ENCODE measurements around the gene SLC26A9. TPM values are rescaled to one million over a fixed set of nuclear protein-coding genes. Genes with fewer than 3 reads are reported as not detected.

SLC26A9 gene
- total RNA-seq, 1 donor = not detected

DNA sequence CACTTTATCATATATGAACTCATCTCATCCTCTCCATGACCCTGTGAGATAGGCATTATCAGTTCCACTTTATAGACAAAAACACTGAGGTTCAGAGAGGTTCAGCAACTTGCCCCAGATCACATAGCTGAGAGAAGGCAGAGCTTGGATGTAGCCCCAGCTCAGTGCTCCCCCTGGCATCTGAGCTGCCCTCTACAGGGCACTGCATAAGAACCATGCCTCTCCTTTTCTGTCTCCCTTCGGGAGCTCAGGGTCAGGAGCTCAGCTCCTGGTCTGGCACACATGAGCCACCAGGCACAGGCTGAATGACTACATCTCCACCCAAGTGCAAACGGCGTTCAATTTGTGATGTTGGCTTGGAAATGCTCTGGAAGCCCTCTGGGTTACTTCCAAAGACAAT lies 43.0 kb upstream of the SLC26A9 start:
- DNase-seq (ENCODE audit: low read depth) = no peak
- TF ChIP-seq, protein P1, sequence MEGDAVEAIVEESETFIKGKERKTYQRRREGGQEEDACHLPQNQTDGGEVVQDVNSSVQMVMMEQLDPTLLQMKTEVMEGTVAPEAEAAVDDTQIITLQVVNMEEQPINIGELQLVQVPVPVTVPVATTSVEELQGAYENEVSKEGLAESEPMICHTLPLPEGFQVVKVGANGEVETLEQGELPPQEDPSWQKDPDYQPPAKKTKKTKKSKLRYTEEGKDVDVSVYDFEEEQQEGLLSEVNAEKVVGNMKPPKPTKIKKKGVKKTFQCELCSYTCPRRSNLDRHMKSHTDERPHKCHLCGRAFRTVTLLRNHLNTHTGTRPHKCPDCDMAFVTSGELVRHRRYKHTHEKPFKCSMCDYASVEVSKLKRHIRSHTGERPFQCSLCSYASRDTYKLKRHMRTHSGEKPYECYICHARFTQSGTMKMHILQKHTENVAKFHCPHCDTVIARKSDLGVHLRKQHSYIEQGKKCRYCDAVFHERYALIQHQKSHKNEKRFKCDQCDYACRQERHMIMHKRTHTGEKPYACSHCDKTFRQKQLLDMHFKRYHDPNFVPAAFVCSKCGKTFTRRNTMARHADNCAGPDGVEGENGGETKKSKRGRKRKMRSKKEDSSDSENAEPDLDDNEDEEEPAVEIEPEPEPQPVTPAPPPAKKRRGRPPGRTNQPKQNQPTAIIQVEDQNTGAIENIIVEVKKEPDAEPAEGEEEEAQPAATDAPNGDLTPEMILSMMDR (IDR thresholded peaks at IDR 0.05; ENCODE audit: insufficient read depth, low read depth, low read length) = no peak
- H3K4me3 ChIP-seq (ENCODE audit: low read depth, low read length) = no peak overlapping the region

- H3K4me3 ChIP-seq (ENCODE audit: low read depth, low read length) = no peak overlapping the region
- no peak for DNase-seq (ENCODE audit: low read depth)
- TF ChIP-seq, protein P1 (IDR thresholded peaks at IDR 0.05; ENCODE audit: insufficient read depth, low read depth, low read length) = no peak
Observed at GRCh38 chr1:205985330-205986005, 42.2 kb upstream of the SLC26A9 start.

DNA sequence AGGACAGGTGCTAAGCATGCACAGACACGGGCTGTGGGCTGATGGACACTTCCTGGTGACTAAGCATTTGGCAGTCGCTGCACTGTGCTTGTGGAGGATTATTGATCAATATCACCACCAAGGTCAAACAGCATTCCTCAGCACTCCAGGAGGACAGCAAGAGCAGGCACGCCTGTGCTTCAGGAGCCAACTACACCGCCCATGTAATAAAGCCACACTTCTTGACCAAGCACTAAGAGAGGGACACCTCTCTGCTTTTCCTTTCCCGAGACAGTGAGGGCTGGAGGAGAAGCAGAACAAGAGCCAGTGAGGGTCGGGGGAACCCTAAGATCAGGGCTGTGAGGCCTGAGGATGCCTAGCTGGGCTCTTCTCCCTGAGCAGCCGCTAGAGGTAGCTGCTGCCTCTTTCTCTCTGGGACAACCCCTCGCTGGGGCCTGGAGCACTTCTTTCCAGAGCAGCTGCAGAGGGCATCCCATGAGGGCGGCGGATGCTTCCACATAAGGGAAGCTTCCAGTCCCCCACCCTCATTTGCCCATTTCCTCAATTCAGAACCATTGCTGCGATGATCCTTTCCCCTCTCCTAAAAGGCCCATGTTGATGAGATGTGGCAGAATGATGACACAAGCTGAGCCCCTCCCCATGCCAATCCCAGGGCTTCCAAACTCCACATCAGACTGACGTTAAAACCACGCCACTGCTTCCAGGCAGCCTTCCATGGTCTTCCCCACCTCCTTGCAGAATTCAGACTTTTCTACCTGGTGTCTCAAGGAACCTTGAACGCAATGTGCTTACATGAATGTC lies 40.9 kb upstream of the SLC26A9 start:
- H3K4me3 ChIP-seq (ENCODE audit: low read depth, low read length) = no peak overlapping the region
- TF ChIP-seq, protein P1 (IDR thresholded peaks at IDR 0.05; ENCODE audit: insufficient read depth, low read depth, low read length) = peak; percentile 92
- DNase-seq (ENCODE audit: low read depth) = peak; percentile 53

- no peak overlapping the region for H3K4me3 ChIP-seq (ENCODE audit: low read depth, low read length)
- TF ChIP-seq, protein P1 (IDR thresholded peaks at IDR 0.05; ENCODE audit: insufficient read depth, low read depth, low read length) = no peak
- no peak for DNase-seq (ENCODE audit: low read depth)
Observed at GRCh38 chr1:205981257-205981656, 38.0 kb upstream of the SLC26A9 start.

GRCh38 chr1:205980237-205980870 lies 37.1 kb upstream of the SLC26A9 start:
- DNase-seq (ENCODE audit: low read depth) = no peak
- TF ChIP-seq, protein P1 (IDR thresholded peaks at IDR 0.05; ENCODE audit: insufficient read depth, low read depth, low read length) = no peak
- no peak overlapping the region for H3K4me3 ChIP-seq (ENCODE audit: low read depth, low read length)

DNA sequence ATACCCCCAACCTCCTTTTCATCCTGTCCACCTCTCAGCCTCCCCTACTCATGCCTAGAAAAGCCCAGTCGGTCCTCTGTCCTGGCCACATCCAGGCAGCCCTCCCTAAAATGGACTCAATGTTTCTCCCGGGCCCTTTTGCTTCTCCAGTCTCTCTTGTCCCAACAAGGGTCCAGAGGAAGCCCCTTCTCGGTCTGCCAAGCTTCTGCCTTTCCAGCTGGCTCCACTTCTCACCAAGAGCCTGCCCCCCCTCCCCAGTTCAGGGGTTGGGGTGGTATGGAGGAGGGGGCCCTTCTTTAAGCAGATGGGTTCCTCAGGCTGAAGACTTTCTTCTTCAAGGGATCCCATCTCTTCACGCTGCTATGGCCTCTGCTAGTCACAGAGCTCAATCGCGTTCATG lies 36.0 kb upstream of the SLC26A9 start:
- no peak overlapping the region for H3K4me3 ChIP-seq (ENCODE audit: low read depth, low read length)
- DNase-seq (ENCODE audit: low read depth) = no peak
- TF ChIP-seq, protein P1 (IDR thresholded peaks at IDR 0.05; ENCODE audit: insufficient read depth, low read depth, low read length) = no peak
